NCI-H524 treated with DMSO at 0.1 percent for 48 hours (cell line): ENCODE results near the gene ERVH48-1.
"Not testable (repeated sequence)": the region's sequence is repeated elsewhere in the genome, so short reads cannot be mapped to it uniquely, and the experiment has no call there.

Experiments
- DNase-seq: peaks from one replicate; lab custom pipeline; 2025; lab: John Stamatoyannopoulos, UW

Gene ERVH48-1

DNA sequence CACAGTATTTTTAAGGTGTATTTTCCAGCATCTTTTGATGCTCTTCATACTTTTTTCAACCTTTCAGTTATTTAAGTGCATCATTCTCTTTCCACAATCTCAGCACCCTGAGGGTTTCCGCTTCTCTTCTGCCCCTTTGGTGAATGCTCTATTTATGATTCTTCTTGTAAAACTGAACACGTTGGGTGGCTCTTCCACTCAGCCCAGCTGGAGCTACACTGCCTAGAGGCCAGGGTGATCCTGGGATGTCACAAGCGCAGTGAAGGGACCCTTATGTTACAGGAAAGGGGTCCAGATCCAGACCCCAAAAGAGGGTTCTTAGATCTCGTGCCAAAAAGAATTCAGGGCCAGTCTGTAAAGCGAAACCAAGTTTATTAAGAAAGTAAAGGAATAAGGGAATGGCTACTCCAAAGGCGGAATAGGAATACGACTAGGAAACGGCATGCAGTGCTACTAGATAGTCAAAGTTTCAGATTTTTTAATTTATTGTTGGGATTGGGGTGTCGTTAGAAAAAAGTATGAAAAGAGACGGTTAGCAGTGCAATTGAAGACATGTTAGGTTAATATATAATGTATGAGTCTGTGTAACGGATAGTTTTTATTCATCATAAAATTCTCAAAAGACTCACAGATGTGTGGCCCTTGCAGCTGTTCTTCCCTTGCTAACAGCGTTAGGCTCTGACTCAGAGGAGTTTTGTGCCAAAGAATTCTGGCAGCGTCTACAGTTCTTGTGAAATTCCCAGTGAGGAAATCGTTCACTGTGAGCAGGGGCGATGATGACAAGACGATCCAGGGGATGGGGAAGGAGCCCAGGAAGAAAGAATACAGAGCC is 14.4 kb upstream of the ERVH48-1 start:
- DNase-seq, result no peak

DNA sequence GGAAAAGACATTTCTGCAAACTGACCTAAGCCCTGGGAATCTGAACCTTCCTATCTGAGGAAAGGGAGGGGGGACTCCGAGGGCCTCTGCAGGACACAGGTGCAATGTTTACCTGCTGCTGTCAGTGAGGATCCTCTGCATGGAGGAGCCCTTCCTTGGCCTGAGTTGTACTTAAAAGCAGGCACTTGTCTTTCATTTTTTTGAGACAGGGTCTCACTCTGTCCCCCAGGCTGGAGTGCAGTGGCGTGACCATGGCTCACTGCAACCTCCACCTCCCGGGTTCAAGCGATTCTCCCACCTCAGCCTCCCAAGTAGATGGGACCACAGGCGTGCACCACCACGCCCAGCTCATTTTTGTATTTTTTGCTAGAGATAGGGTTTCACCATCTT is 13.2 kb upstream of the ERVH48-1 start:
- DNase-seq, result not testable (repeated sequence)

DNA sequence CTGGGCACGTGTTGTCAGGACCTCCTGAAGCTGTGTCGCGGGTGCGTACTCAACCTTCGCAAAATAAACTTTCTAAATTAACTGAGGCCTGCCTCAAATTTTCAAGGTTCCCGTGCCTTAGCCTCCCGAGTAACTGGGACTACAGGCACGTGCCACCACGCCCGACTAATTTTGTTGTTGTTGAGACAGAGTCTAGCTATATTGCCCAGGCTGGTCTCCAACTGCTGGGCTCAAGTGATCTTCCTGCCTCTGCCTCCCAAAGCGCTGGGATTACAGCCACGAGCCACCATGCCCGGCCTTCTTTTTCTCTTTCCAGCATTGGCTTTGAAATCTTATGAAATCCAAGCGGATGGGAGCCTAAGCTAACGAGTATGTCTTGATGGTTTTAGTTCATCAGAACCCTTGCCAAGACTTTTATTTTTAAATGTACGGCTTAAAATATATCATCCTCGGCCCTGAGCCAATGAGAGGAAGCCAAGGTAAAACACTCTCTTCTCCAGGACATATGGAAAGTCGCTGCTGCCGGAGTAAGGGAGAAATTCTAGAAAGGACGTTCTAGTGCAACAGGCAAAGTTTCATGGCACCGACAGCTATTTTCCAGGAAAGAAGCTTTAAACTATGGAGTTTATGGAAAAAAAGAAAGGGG is 12.7 kb upstream of the ERVH48-1 start:
- DNase-seq, result no peak

DNA sequence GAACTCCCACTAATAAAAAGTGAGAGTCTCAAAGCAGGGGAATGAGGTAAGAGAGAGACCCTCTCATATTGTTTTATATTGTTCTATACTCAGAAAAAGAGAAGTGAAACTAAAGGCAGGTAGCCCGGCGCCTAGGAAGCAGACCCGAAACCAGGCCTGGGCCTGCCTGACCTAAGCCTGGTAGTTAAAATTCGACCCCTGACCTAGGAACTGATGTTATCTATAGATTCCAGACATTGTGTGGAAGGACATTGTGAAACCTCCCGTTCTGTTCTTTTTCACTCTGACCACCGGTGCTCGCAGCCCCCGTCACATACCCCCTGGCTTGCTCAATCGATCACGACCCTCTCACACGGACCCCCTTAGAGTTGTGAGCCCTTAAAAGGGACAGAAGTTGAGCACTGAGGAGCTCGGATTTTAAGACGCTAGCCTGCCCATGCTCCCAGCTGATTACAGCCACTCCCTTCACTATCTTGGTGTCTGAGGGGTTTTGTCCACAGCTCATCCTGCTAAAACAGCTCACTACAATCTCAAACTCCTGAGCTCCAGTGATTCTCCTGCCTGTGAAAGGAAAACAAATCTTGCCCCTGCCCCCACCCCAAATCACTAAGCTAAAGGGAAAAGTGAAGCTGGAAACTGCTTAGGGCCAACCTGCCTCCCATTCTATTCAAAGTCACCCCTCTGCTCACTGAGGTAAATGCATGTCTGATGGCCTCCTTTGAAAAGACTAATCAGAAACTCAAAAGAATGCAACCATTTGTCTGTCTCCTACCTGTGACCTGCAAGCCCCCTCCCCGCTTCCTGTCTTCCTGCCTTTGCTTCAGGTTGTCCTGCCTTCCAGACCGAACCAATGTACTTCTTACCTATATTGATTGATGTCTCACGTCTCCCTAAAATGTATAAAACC is 11.9 kb upstream of the ERVH48-1 start:
- DNase-seq, result not testable (repeated sequence)

- DNase-seq, result not testable (repeated sequence)
These were observed 10.9 kb upstream of the ERVH48-1 start for GRCh38 chr21:42936360-42936759.

DNA sequence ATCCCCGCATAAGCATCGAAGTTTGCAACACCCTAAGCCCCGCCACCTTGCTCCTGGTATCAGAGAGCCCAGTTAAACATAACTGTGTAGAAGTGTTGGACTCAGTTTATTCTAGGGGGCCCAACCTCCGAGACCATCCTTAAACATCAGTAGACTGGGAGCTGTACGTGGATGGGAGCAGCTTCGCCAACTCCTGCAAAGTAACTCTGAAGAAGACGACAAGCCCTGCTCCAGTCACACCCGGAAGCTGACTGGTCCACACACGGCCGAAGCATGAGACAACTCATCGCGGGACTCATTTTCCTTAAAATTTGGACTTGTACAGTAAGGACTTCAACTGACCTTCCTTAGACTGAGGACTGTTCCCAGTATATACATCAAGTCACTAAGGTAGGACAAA is 8.5 kb upstream of the ERVH48-1 start:
- DNase-seq, result not testable (repeated sequence)

- not testable (repeated sequence) for DNase-seq
These were observed 7.9 kb upstream of the ERVH48-1 start for GRCh38 chr21:42933137-42933970.

GRCh38 chr21:42932378-42933136 is 7.1 kb upstream of the ERVH48-1 start:
- DNase-seq, result not testable (repeated sequence)

GRCh38 chr21:42931560-42932235 is 6.3 kb upstream of the ERVH48-1 start:
- DNase-seq, result no peak

GRCh38 chr21:42929969-42930368 is 4.5 kb upstream of the ERVH48-1 start:
- DNase-seq, result no peak

- not testable (repeated sequence) for DNase-seq
These were observed 2.2 kb upstream of the ERVH48-1 start for GRCh38 chr21:42927474-42928200.

DNA sequence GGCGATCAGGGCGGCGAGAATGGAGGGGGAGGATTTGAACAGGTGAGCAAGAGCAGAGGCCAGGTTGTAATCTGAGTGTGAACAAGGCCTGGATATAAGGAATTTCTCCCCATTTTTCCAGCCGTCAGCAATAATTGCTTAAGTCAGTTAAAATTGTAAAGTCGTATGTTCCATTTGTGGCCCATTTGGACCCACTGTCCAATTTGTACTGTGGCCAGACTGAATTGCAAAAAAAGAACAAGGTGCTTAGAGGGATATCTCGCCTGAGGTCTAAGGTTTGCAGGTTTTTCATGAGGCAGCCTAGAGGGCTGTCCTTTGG is 1.0 kb downstream of the ERVH48-1 start:
- DNase-seq, result no peak

DNA sequence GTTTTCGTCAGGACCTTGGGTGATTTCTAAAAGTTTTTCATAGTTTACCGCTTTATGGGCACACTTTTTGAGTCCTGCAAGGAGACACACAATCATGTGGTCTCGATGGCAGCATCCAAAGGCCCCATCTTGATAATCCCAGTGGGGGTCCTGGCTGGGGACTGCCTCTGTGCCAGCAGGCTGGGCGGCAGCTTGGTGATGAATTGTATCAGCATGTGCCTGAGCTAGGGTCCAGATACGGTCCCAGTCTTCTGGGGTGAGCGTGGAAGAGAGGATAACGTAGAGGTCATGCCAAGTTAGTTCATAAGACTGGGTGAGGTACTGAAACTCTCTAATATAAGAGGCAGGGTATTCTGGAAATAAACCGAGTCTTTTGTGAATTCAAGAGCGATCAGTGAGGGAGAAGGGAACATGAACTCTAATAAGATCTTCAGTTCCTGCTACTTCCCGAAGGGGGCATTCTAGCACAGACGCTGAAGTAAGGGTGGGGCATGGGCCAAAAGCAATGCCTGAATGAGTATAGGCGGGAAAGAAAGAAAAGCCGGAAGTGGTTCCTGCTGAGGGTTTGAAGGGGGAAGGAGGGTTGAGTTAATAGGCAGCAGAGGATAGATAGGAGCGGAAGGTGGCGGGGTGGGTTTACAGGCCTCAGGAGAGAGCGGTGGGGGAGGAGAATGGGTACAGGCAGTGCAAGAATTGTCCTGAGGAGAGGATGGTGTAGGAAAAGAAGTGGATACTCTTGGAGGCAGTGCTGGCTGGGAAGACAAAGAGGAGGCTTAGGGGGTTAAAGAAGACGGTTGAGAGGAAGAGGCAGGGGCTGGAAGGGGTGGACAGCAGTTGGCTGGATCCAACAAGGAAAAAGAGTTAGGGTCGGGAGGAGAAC is 1.6 kb downstream of the ERVH48-1 start:
- peak; percentile 89 for DNase-seq

- DNase-seq, result no peak
These were observed 2.5 kb downstream of the ERVH48-1 start for GRCh38 chr21:42922918-42923317.

- no peak for DNase-seq
These were observed 3.5 kb downstream of the ERVH48-1 start for GRCh38 chr21:42921927-42922326.

GRCh38 chr21:42918291-42918690 is 7.1 kb downstream of the ERVH48-1 start:
- DNase-seq, result no peak

DNA sequence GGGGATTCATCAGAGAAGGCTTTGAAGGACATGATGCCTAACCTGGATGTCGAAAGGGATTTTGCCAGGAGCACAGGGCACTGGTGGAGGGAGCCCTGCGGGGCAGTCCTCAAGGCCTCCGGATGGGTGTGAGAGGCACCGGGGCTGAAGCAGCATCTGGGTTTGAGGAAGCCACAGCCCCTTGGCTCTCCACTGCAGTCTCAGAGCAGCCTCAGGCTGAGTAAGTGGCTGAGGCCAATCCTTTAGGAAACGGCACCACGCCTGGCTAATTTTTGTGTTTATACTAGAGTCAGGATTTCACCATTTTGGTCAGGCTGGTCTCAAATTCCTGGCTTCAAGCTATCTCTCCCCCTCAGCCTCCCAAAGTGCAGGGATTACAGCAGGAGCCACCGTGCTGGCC is 12.0 kb downstream of the ERVH48-1 start:
- no peak for DNase-seq

- not testable (repeated sequence) for DNase-seq
These were observed 13.5 kb downstream of the ERVH48-1 start for GRCh38 chr21:42911920-42912319.

- not testable (repeated sequence) for DNase-seq
These were observed 16.9 kb downstream of the ERVH48-1 start for GRCh38 chr21:42908484-42908883.
